ENCODE results near the gene PCDH9.

PCDH9 gene

GRCh38 chr13:67043901-67044300 is 186.2 kb downstream of the PCDH9 start:
- no peak overlapping the region for H3K4me3 ChIP-seq (ENCODE audit: low read depth, low read length)
- no peak for TF ChIP-seq CTCF (IDR thresholded peaks at IDR 0.05; ENCODE audit: low read depth, low read length)

GRCh38 chr13:67042556-67042955 is 187.6 kb downstream of the PCDH9 start:
- no peak overlapping the region for H3K4me3 ChIP-seq (ENCODE audit: low read depth, low read length)
- no peak for TF ChIP-seq CTCF (IDR thresholded peaks at IDR 0.05; ENCODE audit: low read depth, low read length)

- H3K4me3 ChIP-seq (ENCODE audit: low read depth, low read length), result no peak overlapping the region
- no peak for TF ChIP-seq CTCF (IDR thresholded peaks at IDR 0.05; ENCODE audit: low read depth, low read length)
These were observed 193.3 kb downstream of the PCDH9 start for GRCh38 chr13:67036699-67037457.

- no peak for TF ChIP-seq CTCF (IDR thresholded peaks at IDR 0.05; ENCODE audit: low read depth, low read length)
- no peak overlapping the region for H3K4me3 ChIP-seq (ENCODE audit: low read depth, low read length)
These were observed 197.0 kb downstream of the PCDH9 start for GRCh38 chr13:67033170-67033569.

GRCh38 chr13:67023130-67023876 is 206.8 kb downstream of the PCDH9 start:
- no peak for TF ChIP-seq CTCF (IDR thresholded peaks at IDR 0.05; ENCODE audit: low read depth, low read length)

GRCh38 chr13:67018775-67019174 is 211.4 kb downstream of the PCDH9 start:
- H3K4me3 ChIP-seq (ENCODE audit: low read depth, low read length), result no peak overlapping the region
- TF ChIP-seq CTCF (IDR thresholded peaks at IDR 0.05; ENCODE audit: low read depth, low read length), result no peak

More at GRCh38 chr13:67023130-67023876, 206.8 kb downstream of the PCDH9 start:
- no peak overlapping the region for H3K4me3 ChIP-seq (ENCODE audit: low read depth, low read length)

- H3K4me3 ChIP-seq (ENCODE audit: low read depth, low read length), result no peak overlapping the region
- TF ChIP-seq CTCF (IDR thresholded peaks at IDR 0.05; ENCODE audit: low read depth, low read length), result no peak
These were observed 212.9 kb downstream of the PCDH9 start for GRCh38 chr13:67017276-67017675.
